ENCODE data around the gene TBC1D8.

DNA sequence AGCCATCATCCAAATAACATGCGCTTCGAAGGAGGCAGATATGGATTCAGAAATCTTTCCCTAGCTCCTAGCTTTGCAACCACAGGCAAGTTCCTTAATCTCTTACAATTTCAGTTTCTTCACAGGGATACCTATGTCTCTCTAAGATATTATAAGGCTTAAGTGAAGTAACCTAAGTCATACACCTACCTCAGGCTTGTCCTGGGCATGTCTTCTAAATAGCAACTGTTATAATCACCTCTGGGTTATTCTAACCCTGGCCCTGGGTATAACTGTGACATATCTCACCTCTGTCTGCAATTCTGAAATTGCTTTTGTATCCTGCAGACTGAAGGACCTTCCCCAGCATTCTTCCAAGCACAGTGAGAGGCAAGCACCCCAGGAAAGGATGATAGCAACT lies 8.3 kb upstream of the TBC1D8 start:
- TF ChIP-seq, protein P1, sequence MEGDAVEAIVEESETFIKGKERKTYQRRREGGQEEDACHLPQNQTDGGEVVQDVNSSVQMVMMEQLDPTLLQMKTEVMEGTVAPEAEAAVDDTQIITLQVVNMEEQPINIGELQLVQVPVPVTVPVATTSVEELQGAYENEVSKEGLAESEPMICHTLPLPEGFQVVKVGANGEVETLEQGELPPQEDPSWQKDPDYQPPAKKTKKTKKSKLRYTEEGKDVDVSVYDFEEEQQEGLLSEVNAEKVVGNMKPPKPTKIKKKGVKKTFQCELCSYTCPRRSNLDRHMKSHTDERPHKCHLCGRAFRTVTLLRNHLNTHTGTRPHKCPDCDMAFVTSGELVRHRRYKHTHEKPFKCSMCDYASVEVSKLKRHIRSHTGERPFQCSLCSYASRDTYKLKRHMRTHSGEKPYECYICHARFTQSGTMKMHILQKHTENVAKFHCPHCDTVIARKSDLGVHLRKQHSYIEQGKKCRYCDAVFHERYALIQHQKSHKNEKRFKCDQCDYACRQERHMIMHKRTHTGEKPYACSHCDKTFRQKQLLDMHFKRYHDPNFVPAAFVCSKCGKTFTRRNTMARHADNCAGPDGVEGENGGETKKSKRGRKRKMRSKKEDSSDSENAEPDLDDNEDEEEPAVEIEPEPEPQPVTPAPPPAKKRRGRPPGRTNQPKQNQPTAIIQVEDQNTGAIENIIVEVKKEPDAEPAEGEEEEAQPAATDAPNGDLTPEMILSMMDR (conservative IDR thresholded peaks at IDR 0.05; ENCODE audit: low read depth in 2 of 2), result no peak
- TF ChIP-seq REST (IDR thresholded peaks at IDR 0.05; ENCODE audit: unreplicated experiment), result no peak
- no peak for TF ChIP-seq POLR2AphosphoS5 (IDR thresholded peaks at IDR 0.05; ENCODE audit: low read depth)
- TF ChIP-seq ZNF114 (CRISPR knock-in tag; IDR thresholded peaks at IDR 0.05), result no peak
- no peak for TF ChIP-seq EZH2 (IDR thresholded peaks at IDR 0.05; ENCODE audit: low read depth, unreplicated experiment)
- no peak for TF ChIP-seq STAT1 (IDR thresholded peaks at IDR 0.05; ENCODE audit: unreplicated experiment)
- TF ChIP-seq CREB1 (CRISPR knock-in tag; IDR thresholded peaks at IDR 0.05; ENCODE audit: low read depth), result no peak
- TF ChIP-seq JUNB (IDR thresholded peaks at IDR 0.05; ENCODE audit: unreplicated experiment), result no peak

Data from GM23338 (cell line).